COR-L47 (cell line): ENCODE data around the gene KCNMB1.

Experiments
- DNase-seq: peaks from one replicate; lab custom pipeline; 2025; lab: John Stamatoyannopoulos, UW

The KCNMB1 gene

GRCh38 chr5:170414786-170415185 lies 25.6 kb upstream of the KCNMB1 start:
- DNase-seq: no peak

GRCh38 chr5:170413897-170414296 lies 24.7 kb upstream of the KCNMB1 start:
- no peak for DNase-seq

- no peak for DNase-seq
Measured at GRCh38 chr5:170411100-170411499, 21.9 kb upstream of the KCNMB1 start.

- no peak for DNase-seq
Measured at GRCh38 chr5:170410401-170410800, 21.2 kb upstream of the KCNMB1 start.

- no peak for DNase-seq
Measured at GRCh38 chr5:170408877-170409660, 19.9 kb upstream of the KCNMB1 start.

- DNase-seq: peak; percentile 38
Measured at GRCh38 chr5:170408226-170408625, 19.1 kb upstream of the KCNMB1 start.

- no peak for DNase-seq
Measured at GRCh38 chr5:170407062-170407461, 17.9 kb upstream of the KCNMB1 start.

GRCh38 chr5:170405817-170406216 lies 16.6 kb upstream of the KCNMB1 start:
- DNase-seq: no peak

- no peak for DNase-seq
Measured at GRCh38 chr5:170404398-170404797, 15.2 kb upstream of the KCNMB1 start.

GRCh38 chr5:170403675-170404074 lies 14.5 kb upstream of the KCNMB1 start:
- DNase-seq: no peak

- DNase-seq: no peak
Measured at GRCh38 chr5:170402508-170402907, 13.3 kb upstream of the KCNMB1 start.

GRCh38 chr5:170397059-170397458 lies 7.9 kb upstream of the KCNMB1 start:
- DNase-seq: no peak

- no peak for DNase-seq
Measured at GRCh38 chr5:170393958-170394357, 4.8 kb upstream of the KCNMB1 start.

- DNase-seq: no peak
Measured at GRCh38 chr5:170393235-170393634, 4.1 kb upstream of the KCNMB1 start.

- no peak for DNase-seq
Measured at GRCh38 chr5:170390472-170390871, 1.3 kb upstream of the KCNMB1 start.

- no peak for DNase-seq
Measured at GRCh38 chr5:170389550-170389892, 354 bp upstream of the KCNMB1 start.

GRCh38 chr5:170387775-170388639 lies 1.2 kb downstream of the KCNMB1 start:
- no peak for DNase-seq

GRCh38 chr5:170386743-170387395 lies 2.3 kb downstream of the KCNMB1 start:
- no peak for DNase-seq

GRCh38 chr5:170383227-170383626 lies 5.9 kb downstream of the KCNMB1 start:
- no peak for DNase-seq

GRCh38 chr5:170382790-170383189 lies 6.4 kb downstream of the KCNMB1 start:
- no peak for DNase-seq

- DNase-seq: peak; percentile 32
Measured at GRCh38 chr5:170380361-170380951, 8.7 kb downstream of the KCNMB1 start.

- no peak for DNase-seq
Measured at GRCh38 chr5:170378740-170379139, 10.4 kb downstream of the KCNMB1 start.
